Activated CD4-positive, alpha-beta memory T cell treated with anti-CD3 and anti-CD28 coated beads, Interleukin-2, amount 10 ng/mL, durations not matched to agents 7 days and 5 days (primary cell): ENCODE measurements around the gene RBM48. TPM values are rescaled to one million over a fixed set of nuclear protein-coding genes. Genes with fewer than 3 reads are reported as not detected.

Experiments
- total RNA-seq, 2 experiments: library from RNA; stranded (reverse); gene quantifications; one replicate each; pipeline ENCODE4 v1.2.3, GENCODE V29; 2021

The RBM48 gene
- total RNA-seq, 2 experiments from 2014 or later: 15.0 to 17.8 TPM

Other genes starting within 250 kb of the RBM48 start
- gene GATAD1, start 81.3 kb upstream of the RBM48 start, total RNA-seq: 10 to 100 TPM; 17.4 to 18.5 TPM
- not detected for gene ERVW-1, start 50.8 kb upstream of the RBM48 start, total RNA-seq
- 10 to 100 TPM; 15.0 to 16.4 TPM for gene PEX1, start 275 bp upstream of the RBM48 start, total RNA-seq
- gene FAM133B, start 61.6 kb downstream of the RBM48 start, total RNA-seq: 10 to 100 TPM; 23.4 to 25.5 TPM